ENCODE results near the gene SSU72.
"Not testable (repeated sequence)": the region's sequence is repeated elsewhere in the genome, so short reads cannot be mapped to it uniquely, and the experiment has no call there.

SSU72 gene

GRCh38 chr1:1540818-1541628, 33.6 kb downstream of the SSU72 start:
- no peak for DNase-seq (ENCODE audit: low spot score)

GRCh38 chr1:1540090-1540817, 34.4 kb downstream of the SSU72 start, which contains the start of gene TMEM240:
TSS of gene TMEM240 (minus strand) at chr1:1540624. CDS start at chr1:1540346, 278 bp downstream.
- DNase-seq (ENCODE audit: low spot score), result peak; percentile 71

DNA sequence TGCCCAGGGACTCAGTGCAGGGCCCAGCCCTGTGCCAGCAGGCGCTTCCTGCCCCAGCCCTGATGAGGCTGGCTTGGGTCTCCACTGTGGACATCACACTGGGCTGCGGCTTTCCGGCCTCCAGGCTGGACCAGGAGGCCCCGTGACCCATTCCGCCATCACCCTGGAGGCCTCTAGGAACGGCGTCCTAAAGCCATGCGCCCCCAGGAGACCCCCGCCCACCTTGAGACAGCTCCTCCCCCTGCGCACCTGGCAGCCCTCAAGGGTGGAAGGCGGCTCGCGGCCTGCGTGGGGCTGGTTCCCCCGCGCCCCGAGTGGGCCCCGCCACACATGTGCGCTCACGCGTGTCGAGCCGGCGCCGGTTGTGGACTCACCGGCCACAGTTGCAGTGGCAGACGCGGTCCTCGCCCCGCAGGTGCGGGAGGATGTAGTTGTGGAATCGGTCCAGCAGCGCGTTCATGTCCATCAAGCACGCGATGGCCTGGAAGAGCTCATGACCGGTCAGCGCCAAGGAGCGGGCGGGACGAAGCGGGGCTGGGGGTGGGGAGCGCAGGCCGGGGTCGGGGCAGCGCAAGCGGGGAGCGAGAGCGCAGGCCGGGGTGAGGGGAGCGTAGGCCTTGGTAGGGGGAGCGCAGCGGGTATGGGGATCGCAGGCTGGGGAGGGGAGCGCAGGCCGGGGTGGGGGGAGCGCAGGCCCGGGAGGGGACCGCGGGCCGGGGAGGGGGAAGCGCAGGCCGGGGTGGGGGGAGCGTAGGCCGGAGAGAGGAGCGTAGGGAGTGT, 35.2 kb downstream of the SSU72 start:
- DNase-seq (ENCODE audit: low spot score), result no peak

DNA sequence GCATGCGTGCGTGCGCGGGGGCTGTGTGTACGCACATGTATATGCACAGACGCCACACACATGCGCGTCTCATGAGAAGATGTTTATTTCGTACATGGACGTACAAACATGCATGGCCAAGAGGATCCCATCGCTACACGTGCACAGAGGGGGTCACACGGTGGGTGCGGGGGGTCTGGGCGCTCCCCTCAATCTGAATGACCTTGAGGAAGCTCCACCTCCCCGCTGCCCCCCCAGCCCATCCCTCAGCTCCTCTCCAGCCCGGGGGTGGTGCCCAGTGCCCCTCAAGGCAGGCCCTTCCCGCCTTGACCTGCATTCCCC, 35.7 kb downstream of the SSU72 start:
- no peak for DNase-seq (ENCODE audit: low spot score)

DNA sequence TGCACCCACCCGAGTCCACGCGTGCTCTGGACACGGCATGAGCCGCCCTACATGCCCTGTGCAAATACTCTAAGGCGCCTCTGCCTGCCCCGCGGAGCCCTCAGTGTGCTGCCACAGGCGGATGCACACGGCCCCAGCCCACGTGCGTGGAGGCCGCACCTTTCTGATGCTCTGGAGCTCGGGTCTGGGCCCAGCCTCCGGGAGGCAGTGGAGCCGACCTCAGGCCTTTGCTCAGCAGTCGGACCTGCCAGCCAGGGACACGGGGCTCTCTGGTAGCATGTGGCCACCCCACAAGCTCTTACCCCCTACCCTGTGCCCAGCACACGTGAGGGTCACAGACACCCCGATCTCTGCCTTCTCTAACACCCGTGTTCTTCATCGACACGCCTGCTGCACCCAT, 36.3 kb downstream of the SSU72 start:
- no peak for DNase-seq (ENCODE audit: low spot score)

- DNase-seq (ENCODE audit: low spot score), result no peak
Observed at GRCh38 chr1:1537626-1538250, 36.9 kb downstream of the SSU72 start.

- DNase-seq (ENCODE audit: low spot score), result no peak
Observed at GRCh38 chr1:1536938-1537546, 37.6 kb downstream of the SSU72 start.

GRCh38 chr1:1536019-1536937, 38.4 kb downstream of the SSU72 start:
- DNase-seq (ENCODE audit: low spot score), result peak; percentile 67

DNA sequence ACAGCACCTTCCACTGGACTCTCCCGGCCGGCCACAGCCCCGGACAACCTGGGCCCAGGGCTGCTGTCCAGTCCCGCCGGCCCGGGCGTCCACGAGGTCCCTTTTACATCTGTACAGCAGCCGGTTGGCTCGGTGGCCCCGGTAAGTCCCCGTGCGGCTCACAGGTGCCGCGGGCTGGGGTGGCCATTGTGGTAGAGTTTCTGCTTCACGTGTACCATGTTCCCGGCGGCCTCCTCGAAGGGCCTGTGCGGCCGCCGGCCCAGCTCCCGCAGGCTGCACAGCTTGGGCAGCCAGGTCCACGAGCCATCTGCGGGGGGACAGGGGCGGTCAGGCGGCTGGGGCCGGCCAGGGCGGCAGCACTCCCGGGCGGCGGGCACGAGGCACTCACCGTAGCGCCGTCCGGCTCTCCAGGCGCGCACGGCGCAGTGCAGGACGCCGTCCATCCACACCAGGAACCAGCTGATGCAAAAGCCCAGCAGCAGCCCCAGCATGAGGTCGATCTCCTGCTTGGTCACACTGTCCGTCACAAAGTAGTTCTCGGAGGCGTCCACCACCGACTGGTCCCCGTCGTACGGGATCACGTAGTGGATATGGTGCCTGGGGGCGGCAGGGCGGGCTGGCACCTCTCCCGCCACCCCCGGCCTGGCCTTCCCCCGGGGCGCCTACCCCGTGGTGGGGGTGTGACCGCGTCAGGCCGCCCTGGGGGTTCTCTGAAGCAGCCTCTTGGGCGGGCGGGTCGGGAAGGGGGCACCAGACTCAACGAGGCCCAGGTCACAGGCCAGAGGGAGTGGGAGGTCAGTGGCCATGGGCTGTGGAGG, 39.3 kb downstream of the SSU72 start:
- DNase-seq (ENCODE audit: low spot score), result no peak

GRCh38 chr1:1534401-1535154, 40.1 kb downstream of the SSU72 start:
- no peak for DNase-seq (ENCODE audit: low spot score)

GRCh38 chr1:1533894-1534291, 40.8 kb downstream of the SSU72 start:
- not testable (repeated sequence) for DNase-seq (ENCODE audit: low spot score)

- DNase-seq (ENCODE audit: low spot score), result not testable (repeated sequence)
Observed at GRCh38 chr1:1533176-1533893, 41.3 kb downstream of the SSU72 start.

- DNase-seq (ENCODE audit: low spot score), result no peak
Observed at GRCh38 chr1:1531947-1532346, 42.7 kb downstream of the SSU72 start.

DNA sequence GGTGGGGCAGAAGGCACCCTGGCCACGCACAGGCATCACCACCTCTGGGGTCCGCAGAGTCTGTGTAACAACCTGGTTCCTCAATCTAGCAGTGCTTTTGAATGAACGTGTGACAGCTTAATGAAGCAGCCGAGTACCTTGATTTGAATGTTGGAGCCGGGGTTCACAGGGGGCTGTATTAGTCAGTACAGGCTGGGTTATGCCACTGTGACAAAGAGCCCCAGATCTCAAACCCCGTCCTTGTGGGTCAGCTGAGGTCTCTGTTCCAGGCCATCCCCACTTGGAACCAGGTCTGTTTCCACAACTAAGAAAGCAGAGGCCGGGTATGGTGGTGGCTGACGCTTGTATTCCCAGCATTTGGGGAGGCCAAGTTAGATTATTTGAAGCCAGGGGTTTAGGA, 44.7 kb downstream of the SSU72 start:
- DNase-seq (ENCODE audit: low spot score), result no peak

DNA sequence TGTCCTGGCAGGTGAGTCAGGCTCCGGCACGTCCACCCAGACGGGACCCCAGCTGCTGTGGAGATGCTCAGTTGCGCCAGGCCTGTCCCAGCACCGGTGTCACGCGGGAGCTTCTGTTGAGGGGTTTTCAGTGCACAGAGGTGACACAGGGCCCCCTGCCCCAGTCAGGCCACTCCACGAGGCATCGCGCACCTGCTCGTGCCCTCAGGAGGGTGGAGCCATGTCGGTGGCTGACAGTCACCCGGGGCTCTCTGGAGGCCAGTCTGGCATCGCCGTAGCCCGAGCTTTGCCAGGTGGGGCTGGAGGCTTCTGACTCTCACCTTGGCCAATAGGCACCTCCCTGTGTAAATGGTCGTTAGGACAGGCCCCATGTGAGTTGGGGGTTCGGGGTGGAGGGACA, 45.3 kb downstream of the SSU72 start:
- no peak for DNase-seq (ENCODE audit: low spot score)

GRCh38 chr1:1528301-1529267, 46.1 kb downstream of the SSU72 start:
- no peak for DNase-seq (ENCODE audit: low spot score)
